8988T (cell line): ENCODE data around the gene PCDH19.
A peak's percentile ranks its signal among the peaks of the same experiment; 100 is the strongest.
"Not testable (repeated sequence)": the region's sequence is repeated elsewhere in the genome, so short reads cannot be mapped to it uniquely, and the experiment has no call there.

Source experiments
- DNase-seq: peaks from one replicate; pipeline ENCODE4 v3.0.0; 2011

Gene PCDH19, protein sequence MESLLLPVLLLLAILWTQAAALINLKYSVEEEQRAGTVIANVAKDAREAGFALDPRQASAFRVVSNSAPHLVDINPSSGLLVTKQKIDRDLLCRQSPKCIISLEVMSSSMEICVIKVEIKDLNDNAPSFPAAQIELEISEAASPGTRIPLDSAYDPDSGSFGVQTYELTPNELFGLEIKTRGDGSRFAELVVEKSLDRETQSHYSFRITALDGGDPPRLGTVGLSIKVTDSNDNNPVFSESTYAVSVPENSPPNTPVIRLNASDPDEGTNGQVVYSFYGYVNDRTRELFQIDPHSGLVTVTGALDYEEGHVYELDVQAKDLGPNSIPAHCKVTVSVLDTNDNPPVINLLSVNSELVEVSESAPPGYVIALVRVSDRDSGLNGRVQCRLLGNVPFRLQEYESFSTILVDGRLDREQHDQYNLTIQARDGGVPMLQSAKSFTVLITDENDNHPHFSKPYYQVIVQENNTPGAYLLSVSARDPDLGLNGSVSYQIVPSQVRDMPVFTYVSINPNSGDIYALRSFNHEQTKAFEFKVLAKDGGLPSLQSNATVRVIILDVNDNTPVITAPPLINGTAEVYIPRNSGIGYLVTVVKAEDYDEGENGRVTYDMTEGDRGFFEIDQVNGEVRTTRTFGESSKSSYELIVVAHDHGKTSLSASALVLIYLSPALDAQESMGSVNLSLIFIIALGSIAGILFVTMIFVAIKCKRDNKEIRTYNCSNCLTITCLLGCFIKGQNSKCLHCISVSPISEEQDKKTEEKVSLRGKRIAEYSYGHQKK (N-terminal part only)

DNA sequence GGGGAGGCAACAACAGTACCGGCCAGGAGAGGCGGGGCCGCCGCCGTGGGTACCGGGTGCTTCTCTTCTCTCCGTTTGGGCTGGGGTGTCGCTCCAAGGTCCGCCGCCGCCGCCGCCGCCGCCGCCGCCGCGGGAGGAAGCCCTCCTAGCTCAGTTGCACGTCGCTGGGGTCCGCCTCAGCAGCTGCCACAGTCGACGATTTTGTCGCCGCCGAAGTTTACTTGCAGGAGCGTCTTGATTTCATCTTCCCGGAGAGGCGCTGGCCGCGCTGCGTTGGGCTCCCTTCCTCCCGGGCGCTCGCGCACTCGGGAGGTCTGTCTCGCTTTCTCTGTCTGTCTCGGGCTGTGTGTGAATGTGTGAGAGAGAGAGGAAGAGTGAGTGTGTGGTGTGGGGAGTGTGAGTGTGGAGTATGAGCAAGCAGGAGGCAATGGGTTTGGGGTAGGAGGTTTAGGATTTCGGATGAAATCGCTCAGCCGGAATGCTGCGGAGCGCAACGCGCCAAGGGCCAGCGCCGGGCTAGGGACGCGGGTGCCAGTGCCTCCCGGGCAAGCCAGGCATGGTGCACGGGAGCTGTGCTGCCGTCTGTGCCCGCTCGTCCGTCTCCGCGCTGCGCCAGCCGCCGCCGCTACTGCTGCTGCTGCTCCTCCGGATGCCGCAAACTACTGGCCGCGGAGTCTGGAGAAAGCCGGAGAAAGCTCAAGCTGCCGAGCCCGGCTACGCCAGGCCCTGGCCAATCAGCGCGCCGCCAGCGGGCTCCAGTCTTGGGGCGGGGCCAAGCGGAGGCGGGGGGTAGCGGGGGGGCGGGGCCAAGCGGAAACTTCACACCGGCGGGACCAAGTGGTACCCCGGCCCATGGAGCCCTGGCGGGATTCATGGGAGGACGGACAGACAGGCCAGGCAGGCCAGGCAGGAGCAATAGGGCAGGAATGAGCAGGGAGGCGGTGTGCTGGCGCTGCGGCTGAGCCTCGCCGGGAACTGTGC is at the start of gene PCDH19:
PCDH19 (minus strand) TSS at position 664 of the 981 bp plus-strand sequence. CDS start 1,676 bp downstream, outside the sequence.
- no peak for DNase-seq

DNA sequence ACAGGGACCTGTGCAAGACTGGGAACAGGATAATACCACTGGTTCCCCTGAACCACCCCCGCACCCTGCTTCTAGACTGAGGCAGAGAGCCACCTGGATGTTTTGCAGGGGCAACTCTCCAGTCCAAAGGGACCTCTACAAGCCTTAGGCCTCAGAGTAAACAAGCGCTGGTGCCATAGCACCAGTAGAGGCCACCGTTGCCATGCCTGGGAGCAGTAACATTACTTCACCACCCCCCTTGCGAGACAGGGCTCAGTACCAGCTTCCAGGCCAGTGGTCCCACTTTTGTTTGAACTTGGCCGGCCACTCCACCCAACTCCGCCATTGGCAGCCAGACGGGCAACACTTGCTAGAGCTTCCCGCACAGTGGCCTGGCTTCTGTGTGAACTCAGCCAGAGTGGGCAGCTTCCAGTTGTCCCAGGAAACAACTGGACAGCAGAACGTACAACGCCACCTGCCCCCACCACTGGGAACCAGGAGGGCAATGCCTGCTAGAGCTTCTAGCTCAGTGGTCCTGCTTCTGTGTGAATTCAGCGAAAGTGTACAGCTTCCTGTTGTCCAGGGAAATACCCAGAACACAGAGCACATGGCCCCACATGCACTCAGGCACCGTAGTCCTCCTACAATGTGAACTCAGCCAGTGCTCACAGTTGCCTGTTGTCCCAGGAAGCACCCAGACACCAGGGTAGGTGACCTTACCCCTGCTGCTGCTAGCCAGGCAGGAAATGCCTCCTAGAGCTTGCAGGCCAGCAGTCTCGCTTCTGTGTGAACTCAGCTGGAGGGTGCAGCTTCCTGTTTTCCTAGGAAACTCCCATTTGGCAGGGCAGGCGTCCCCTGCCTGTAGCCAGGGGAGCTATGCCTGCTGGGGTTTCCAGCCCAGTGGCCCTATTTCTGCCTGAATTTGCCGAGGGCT is 39.9 kb upstream of the PCDH19 start:
- no peak for DNase-seq

DNA sequence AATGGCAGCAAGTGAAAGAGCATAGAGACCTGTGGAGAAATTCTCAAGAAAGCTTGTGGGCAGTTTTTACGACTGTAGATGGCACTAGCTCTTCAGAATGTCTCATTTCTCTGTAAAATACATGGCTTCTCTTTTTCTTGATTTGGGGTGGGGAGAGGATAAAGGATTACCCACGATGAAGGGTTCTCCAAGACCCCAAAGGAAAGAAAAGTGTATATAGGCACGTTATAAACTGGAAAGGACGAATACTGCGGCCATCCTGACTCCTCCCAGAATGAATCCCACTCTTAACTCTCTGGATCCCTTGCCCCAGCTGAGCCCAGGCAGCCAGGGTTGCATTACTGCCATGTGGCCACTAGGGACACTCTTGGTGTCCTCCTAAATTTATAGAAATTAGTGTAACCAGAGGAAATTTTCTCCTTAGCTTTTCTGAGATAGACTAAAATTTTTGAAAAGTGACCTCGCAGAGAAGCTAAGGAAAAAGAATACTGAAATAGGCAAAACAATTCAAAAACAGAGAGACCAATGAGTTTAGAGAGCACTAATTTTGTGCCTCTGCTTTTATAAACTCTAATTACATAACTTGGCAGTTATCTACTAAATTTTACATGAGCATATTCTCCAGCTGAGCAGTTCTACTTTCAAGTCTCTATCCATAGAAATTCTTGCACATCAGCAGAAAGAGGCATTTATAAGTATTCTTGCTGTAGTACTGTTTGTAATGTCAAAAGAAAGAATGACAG is 37.8 kb upstream of the PCDH19 start:
- peak; percentile 24 for DNase-seq

DNA sequence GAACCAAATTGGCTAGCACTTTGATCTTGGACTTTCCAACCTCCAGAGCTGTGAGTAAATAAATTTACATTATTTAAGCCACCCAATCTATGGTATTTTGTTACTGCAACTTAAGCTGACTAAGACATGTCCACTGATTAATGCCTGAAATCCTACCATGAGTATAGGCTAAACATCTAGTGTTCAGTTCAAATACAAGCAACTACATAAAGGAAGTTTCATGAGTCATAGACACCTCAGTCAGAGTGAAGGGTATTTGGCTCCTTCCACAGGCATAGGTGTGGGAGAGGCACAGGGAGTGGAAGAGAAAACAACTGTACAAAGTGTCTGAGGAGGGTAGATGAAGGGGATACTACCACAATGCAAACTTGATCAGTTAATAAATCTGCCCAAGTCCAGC is 35.5 kb upstream of the PCDH19 start:
- DNase-seq = no peak

DNA sequence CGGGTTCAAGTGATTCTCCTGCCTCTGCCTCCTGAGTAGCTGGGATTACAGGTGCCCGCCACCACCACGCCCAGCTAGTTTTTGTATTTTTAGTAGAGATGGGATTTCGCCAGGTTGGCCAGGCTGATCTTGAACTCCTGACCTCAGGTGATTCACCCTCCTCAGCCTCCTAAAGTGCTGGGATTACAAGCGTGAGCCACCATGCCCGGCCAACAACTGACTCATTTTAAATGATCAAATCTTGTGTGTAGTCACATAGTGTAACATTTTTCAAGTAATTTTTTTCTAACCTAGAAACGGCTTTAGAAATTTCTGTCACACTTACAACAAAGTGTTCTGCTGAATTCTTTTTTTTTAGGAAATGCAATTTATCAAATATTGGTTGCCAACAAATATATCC is 31.2 kb upstream of the PCDH19 start:
- DNase-seq = not testable (repeated sequence)

DNA sequence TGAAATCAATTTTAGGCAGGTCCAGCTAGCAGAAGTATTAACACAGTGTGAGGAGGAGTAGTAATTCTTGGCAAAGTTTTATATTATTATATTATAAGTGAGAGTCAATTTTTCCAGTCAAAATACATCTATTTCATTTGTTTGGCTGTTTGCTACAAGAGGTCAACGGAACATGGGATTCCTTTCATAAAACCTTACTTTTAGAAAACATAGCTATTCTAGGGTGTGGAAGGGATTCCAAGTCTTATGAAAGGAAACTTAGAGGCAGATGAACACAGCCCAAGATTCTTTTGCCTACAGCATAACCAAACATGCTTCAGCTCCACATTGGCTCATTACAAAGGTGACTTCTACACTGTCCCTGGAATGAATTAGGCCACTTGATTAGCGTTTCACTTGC is 29.9 kb upstream of the PCDH19 start:
- no peak for DNase-seq

DNA sequence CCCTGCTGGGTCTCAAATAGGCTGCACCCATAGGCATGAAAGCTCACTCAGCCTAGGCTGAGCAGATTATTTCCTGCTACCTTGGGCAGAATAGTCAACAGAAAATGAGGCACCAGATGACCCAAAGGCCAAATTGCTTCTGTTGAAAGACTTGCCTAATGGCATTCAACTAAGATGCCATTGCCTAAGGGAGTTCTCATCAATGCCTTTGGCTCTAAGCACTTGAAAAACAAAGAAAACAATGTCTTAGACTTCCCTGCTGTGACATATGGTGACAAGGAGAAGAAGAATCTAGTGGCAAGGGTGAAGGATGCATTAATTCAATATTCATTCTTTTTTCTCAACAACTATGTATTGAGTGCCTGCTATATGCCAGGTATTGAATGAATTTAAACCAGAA is 25.7 kb upstream of the PCDH19 start:
- no peak for DNase-seq

DNA sequence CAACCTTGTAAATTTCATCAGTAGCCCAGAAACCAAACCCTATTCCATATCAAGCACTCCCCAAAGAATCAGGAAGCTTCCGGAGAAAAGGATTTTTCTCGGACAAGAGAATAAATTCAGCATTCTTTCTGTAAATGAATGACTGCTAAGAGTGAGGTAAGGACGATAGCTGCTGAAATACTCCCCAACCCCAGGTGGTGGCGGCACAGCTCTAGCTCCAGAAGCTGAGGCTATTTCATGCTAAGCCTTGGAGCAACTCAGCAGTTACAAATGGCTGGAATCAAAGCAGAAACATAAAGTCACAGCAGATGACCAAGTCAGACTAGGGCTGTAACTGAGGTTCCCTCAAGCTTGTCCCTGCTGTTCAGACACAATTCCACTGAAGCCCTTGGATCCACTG is 13.9 kb upstream of the PCDH19 start:
- no peak for DNase-seq

DNA sequence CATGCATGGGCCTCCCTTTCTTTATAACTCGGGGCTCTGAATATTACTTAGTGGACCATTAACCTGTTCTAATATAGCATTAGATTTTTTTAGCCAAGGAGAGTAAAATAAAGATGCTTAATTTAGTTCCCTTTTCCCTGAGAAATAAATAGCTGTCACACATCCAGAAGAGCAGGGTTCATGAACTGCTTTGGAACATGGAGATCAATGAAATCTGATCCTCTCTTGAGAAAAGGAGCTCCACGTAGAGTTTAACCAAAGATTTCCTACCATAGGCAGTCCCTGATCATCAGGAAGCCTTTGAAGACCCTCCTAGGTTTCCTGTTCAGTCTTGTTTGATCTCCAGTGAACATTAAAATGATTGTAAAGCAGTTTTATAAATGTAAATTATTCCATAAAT is 8.5 kb upstream of the PCDH19 start:
- DNase-seq = no peak

DNA sequence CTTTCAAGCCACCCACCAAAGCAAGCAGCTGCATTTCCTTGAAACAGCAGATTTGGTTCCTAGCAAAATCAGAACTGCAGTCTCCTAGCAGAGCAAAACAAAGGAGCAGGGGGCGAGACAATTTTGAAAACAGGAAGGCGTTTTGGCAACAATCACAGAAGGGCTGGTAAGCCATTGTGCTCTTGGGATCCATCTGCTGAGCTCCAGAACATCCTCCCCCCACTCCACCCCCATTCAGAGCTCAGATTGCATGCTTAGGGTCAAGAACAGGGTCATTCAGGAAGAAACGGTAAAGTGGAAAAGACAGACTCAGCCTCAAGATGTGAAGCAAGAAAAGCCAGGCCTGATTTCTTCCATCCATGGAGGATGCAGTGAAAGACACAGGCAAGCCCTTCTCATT is 7.6 kb upstream of the PCDH19 start:
- no peak for DNase-seq

DNA sequence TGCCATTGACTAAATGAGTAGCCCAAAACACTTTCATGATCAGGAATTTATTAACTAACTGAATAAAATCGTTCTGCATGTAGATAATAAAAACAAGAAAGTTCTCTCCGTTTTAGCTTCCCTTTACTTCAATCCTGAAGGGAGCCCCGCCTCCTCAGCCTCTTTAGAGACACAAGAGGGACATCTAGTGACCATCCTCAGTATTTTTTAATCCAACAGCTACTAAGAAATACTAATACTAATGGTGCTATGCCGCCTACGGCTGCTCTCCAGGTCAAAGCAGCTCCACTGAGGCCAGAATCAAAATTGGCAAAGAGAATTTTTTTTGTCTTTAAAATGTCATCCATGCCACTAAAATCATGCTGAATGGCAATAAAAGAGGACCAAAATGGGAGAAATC is 3.2 kb upstream of the PCDH19 start:
- no peak for DNase-seq

DNA sequence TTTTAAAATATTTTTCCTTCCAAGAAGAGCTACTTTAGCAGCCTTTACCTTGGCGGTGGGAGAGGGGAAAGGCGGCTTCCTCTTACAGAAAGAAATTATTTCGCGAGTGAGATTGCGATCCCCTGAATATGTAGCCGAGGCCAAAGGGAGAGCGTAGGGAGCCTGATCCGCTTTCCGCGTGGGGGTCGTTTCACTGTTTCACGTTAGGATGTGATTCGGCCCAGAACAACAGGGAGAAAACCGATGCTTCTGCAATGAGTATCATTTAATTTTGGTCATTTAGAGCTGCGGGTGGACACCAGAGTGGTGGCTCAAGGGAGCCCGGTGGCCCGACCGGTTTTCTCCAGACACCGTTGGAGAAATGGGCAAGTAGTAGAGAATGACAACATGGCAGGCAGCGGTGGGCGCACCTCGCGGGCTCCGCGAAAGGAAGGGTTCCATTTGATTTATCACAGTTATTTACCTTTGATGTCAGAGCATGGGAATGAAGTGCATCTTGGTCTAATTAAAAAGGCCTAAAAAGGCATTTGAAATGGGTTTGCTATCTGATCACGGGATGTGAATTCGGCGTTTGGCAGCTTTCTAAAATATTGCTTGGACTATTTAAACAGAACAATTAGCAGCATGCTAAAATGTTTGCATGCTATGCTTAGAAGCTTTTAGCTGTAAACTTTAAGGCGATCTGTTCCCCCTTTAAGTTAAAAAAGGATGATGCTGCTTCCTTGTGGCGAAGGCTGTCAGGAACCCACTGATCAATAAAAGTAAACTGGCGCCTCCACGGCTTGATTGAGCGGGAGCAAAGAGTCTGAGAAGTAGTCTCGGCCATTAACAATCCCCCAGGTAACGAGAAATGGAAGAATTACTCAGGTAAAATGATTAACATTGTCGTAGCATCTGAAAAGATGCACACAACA is 2.0 kb upstream of the PCDH19 start:
- no peak for DNase-seq

DNA sequence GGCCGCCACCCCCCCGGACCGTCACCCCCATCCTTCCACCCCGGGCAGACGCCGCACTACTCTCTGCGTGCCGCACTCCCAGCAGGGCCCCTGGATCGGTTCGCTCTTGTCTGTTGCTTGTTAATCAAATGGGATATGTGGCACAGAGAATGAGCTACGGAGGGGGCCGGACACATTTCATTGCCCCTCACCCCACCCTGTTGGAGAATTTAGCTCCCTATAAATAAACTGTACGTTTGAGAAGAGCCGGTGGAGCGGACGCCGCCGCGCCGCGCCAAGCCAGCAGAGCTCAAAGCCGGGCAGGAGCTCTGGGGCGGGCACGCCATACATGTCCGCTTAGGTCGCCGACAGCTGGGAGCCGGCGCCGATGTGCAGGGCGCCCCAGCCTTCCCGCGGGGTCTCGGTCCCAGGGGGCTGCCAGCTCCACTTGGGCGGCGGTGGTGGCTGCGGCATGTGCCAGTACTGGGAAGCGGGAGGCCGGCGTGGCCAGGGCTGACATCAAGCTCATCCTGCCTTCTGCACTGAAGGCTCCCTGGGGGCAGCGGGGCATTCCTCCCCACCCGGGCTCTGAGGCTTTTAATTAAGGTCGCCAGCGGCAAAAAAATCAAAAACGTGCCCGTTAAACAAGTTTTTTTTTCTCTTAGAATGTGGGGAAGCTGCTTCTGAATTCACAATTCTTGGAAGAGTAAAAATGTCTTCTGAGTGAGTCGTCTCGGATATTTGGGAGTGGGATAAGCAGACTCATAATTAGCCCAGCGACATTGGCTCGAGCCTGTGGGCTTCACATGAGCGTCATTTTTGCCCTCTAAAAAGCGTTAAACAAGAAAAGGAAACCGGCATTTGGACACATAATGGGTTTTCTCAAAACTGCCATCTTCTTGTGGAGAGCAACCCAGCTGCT is 1.1 kb upstream of the PCDH19 start:
- no peak for DNase-seq

DNA sequence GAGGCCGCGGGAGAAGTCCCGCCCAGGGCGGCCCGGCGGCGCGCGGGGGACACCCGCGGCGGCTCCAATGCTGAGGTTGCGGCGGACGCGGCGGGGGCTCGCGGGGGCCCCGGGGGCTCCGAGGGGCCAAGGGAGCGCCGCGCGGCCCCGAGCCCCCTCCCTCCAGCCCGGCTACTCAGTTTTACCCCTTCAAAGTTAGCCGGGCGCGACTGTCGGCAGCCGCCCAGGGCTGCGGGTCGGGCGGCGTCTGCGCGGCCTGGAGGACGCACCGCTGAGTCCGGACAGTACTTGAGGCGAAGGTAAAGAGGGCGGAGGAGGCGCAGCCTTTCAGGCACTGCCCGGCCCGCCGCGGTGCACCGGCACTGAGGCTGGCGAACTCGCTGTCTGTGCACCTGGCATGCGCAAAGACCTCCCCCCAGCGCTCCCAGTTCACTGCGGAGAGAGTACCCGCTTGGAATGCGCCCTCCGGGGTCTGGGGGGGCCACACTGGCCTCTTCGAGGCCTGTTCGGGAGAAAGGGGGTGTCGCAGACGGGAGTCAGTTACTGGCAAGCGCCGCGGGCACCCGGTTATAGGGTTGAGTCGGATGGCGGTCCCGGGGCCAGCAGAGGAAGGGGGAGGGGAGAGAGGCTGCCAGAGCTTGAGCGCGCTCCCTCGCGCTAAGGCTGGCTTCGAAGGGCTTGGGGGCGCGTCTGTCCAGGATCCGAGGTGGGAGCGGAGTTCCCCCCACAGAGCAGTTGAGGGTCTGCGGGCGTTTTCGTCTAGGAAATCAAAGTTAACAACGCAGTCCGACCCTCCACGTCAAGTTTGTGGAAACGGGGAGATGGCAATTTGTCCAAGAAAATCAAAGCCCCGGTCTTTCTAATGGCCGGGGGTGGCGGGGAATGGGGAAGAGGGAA is 1.1 kb downstream of the PCDH19 start:
- DNase-seq = no peak

DNA sequence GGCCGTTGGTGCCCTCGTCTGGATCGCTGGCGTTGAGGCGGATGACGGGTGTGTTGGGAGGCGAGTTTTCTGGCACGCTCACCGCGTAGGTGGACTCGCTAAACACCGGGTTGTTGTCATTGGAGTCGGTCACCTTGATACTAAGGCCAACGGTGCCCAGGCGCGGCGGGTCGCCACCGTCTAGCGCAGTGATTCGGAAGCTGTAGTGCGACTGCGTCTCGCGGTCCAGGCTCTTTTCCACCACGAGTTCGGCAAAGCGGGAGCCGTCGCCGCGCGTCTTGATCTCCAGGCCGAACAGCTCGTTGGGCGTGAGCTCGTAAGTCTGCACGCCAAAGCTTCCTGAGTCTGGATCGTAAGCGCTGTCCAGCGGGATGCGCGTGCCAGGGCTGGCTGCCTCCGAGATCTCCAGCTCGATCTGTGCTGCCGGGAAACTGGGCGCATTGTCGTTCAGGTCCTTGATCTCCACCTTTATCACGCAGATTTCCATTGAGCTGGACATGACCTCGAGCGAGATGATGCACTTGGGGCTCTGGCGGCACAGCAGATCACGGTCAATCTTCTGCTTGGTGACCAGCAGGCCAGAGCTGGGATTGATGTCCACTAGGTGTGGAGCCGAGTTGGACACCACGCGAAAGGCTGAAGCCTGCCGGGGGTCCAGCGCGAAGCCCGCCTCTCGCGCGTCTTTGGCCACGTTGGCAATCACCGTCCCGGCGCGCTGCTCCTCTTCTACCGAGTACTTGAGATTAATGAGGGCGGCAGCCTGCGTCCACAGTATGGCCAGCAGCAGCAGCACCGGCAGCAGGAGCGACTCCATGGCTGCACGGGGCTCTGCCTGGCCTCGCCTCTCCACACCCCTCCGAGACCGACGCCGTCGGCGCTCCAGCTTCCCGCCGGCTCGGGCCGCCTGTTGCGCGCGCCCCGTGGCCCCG is 2.0 kb downstream of the PCDH19 start:
- no peak for DNase-seq

DNA sequence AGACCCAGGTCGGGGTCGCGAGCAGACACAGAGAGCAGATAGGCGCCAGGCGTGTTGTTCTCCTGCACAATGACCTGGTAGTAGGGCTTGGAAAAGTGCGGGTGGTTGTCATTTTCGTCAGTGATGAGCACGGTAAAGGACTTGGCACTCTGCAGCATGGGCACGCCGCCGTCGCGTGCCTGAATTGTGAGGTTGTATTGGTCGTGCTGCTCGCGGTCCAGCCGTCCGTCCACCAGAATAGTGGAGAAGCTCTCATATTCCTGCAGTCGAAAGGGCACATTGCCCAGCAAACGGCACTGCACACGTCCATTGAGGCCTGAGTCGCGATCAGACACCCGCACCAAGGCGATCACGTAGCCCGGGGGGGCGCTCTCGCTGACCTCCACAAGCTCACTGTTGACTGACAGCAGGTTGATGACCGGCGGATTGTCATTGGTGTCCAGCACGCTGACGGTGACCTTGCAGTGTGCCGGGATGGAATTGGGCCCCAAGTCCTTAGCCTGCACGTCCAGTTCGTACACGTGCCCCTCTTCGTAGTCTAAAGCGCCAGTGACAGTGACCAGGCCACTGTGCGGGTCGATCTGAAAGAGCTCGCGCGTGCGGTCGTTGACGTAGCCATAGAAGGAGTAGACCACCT is 2.8 kb downstream of the PCDH19 start:
- DNase-seq = no peak
